GM12801 (cell line): ENCODE results near the gene FANCI.

Experiments
- TF ChIP-seq, protein P1 (sequence below): IDR thresholded peaks from one replicate; pipeline ENCODE4 v1.5.1; 2011; ENCODE audit warnings: control low read depth; ENCODE audit not compliant: insufficient read length; ENCODE audit errors: extremely low read depth

Gene FANCI

DNA sequence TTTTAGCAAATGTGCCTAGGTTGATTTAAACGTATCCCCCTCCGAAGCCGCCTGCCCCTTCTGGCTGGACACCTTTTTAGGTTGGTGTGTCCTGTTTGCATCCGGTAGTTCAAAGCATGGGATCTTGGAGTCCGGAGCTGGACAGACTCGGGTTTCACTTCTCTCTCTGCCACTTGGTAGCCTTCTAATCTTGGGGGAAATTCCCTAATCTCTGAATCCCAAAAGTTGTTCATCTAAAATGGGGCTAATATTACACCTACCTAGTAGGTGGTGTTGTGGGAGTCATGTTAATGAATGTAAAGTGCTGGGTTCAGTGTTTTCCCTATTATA is 760 bp downstream of the FANCI start:
- TF ChIP-seq, protein P1, sequence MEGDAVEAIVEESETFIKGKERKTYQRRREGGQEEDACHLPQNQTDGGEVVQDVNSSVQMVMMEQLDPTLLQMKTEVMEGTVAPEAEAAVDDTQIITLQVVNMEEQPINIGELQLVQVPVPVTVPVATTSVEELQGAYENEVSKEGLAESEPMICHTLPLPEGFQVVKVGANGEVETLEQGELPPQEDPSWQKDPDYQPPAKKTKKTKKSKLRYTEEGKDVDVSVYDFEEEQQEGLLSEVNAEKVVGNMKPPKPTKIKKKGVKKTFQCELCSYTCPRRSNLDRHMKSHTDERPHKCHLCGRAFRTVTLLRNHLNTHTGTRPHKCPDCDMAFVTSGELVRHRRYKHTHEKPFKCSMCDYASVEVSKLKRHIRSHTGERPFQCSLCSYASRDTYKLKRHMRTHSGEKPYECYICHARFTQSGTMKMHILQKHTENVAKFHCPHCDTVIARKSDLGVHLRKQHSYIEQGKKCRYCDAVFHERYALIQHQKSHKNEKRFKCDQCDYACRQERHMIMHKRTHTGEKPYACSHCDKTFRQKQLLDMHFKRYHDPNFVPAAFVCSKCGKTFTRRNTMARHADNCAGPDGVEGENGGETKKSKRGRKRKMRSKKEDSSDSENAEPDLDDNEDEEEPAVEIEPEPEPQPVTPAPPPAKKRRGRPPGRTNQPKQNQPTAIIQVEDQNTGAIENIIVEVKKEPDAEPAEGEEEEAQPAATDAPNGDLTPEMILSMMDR, result no peak

DNA sequence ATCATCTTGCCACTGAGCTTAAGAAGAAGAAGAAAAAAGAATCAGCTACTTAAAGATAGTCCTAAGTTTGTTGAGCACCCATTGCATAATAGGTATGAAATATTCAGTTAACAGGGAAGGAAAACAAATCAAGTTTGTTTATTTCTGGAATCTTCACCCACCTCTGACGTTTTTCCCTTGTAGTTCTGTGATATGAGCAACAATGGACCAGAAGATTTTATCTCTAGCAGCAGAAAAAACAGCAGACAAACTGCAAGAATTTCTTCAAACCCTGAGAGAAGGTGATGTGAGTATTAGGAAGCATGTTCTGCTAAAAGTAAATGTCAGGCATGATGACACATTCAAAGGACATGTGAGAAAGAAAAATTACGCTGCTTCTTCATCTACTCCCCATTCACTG is 3.7 kb downstream of the FANCI start:
- TF ChIP-seq, protein P1, result no peak

DNA sequence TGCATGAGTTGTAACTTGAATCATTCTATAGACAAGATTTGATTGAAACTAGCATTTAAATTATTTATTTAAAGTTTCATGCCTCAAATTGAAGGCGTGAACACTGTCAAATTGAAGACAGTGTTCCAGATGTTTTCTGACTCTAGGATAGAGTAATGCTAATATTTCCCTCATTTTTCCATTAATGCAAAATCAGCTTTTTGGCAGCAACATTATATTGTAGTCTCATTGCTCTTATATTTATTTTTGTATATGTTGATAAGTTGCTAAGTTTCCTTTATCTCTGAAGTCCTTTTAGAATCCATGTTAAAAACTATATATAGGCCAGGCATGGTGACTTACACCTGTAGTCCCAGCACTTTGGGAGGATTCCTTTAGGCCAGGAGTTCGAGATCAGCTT is 4.8 kb downstream of the FANCI start:
- TF ChIP-seq, protein P1, result no peak

DNA sequence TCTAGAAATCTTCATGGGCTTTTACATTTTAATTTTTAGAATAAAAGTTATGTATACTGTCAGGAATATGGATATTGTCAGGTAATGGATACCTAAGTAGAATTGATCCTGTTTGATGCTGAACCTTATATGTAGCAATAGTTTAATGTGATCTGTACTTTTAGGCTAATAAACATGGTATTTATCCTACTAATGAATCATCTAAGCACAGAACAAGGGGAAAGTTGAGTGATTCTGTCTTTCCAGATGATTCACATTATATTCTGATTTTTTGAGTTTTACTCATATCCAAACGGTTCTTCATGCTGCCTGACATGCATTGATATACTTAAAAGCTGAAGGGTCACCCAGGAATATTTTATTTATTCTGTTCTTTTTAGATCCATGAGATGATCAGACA is 34.5 kb downstream of the FANCI start:
- TF ChIP-seq, protein P1, result no peak

DNA sequence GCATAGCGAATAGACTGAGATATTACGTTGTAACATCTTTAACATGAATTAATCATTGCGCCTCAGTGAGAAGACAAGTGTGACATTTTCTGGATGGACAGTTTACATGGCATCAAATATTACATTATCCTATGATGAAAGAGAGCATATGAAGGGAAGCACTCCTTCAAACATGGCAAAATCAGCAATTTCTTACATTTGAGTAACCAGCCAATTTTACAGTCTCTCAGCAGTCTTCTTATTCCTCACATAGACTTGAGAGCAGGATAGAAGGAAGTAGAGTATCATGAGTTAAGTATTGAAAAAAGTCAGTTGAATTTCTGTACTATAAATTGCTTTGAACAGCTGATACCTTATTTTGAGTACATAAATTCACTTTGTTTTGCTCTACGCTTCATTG is 38.9 kb downstream of the FANCI start:
- TF ChIP-seq, protein P1, result no peak

DNA sequence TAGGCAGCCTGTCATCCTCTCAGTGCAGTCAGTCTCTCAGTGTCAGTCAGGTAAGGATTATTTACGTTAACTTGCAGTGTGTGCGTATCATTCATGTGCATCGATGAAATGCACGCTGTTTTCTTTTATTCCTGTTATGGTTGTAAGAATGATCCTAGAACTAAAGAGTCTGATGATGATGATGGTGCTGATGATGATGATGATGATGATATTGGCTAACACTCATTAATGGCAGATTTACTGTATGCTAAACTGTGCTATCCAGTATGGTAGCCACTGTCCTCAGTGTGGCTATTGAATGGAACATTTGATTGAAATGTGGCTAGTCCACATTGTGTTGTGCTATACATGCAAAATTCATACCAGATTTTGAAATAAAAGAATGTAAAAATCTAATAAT is 39.4 kb downstream of the FANCI start:
- TF ChIP-seq, protein P1, result no peak

DNA sequence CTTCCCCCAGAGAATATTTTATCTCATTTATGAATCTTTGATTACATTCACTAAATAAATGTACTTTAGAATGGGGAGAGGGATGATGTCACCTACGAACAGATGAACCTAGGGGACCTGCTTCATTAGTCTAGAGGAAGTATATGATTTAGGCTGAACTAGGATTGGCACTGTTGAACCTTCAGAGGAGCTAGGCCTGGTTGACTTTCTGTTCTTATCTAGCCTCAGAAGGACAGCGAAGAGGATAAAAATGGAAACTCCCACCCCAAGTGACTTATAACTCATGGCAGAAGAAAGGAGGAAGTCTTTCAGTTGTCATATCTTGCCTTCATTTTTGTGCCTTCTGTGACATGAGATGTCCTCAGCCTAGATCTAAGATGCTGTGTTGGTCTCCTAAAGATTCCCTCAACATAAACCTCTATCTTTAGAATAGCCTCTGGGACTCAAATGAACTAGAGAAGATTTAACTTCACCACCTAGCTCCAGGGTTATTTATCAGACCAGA is 48.2 kb downstream of the FANCI start:
- TF ChIP-seq, protein P1, result no peak

DNA sequence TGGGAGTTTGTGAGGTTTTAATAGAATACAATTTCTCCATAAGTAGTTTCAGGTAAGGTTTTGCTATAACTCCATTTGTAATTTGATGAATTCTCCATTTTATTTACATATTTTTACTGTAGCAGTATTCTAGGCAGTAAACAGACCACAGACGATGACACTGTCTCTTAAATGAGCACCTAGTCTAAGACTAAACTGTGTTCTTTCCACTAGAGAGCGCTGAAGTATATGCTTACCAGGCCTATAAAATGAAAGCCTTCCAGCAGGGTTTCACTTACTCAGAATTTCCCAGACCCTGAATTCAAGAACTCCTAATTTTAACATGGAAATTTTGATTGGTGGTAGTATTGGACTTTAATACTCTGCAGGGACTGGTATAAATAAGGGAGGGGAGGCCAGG is 49.2 kb downstream of the FANCI start:
- TF ChIP-seq, protein P1, result no peak
